ENCODE results near the gene CER1.

- TF ChIP-seq ZFP3 (CRISPR knock-in tag; IDR thresholded peaks at IDR 0.05) (no peak), PATZ1 (CRISPR knock-in tag; IDR thresholded peaks at IDR 0.05; ENCODE audit: borderline replicate concordance) (no peak), SNAI2 (CRISPR knock-in tag; IDR thresholded peaks at IDR 0.05) (no peak), RARB (CRISPR knock-in tag; IDR thresholded peaks at IDR 0.05) (no peak), OSR1 (CRISPR knock-in tag; IDR thresholded peaks at IDR 0.05) (no peak)
Observed at GRCh38 chr9:14722391-14723035, at the start of gene CER1.
